HUES6 (cell line): Measurements from ENCODE around the gene TMEM9.

Experiments
- H3K27ac ChIP-seq: 2 replicates; pipeline ENCODE4 v1.7.0; 2013; ENCODE audit warnings: low read depth, mild to moderate bottlenecking, low read length, inconsistent platforms
- H3K27me3 ChIP-seq: 2 replicates; pipeline ENCODE4 v1.6.1; 2013; ENCODE audit warnings: low read length; ENCODE audit not compliant: control insufficient read depth, insufficient read depth
- H3K36me3 ChIP-seq: 2 replicates; pipeline ENCODE4 v1.6.1; 2013; ENCODE audit warnings: low read length; ENCODE audit not compliant: control insufficient read depth, insufficient read depth
- H3K4me1 ChIP-seq: 2 replicates; pipeline ENCODE4 v1.6.1; 2013; ENCODE audit warnings: low read length; ENCODE audit not compliant: control insufficient read depth, insufficient read depth
- H3K4me3 ChIP-seq: 2 replicates; pipeline ENCODE4 v1.5.1; 2013; ENCODE audit warnings: low read depth, low read length
- H3K9ac ChIP-seq: one replicate; pipeline ENCODE4 v1.6.1; 2013; ENCODE audit warnings: mild to moderate bottlenecking, low read length
- H3K9me3 ChIP-seq: 2 replicates; pipeline ENCODE4 v1.6.1; 2013; ENCODE audit warnings: low read depth, low read length; ENCODE audit not compliant: control insufficient read depth, insufficient read depth

TMEM9 gene

DNA sequence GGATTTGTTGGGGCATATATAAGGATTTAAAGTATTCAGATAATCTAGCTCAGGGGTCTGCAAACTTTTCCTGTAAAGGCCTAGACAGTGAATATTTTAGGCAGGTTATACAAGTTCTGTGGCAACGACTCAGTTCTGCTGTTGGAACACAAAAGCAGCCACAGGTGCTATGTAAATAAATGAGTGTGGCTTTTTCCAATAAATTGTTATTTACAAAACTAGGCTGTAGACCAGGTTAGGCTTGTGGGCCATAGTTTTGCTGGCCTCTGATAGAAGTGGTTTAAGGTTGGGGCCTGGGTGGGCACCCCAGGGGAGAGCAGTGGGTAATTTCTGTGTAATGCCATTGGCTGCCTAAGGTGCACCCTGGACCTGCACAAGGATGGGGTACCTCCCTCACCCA lies 19.5 kb upstream of the TMEM9 start:
- Histone ChIP-seq H3K27me3 (peaks cover 29% of the 10 kb centered on the region), H3K9me3 (peaks cover 4% of the 10 kb centered on the region), H3K4me1 (peaks cover 13% of the 10 kb centered on the region), H3K9ac (no peak overlapping the region), H3K27ac (no peak overlapping the region), H3K4me3 (no peak overlapping the region), H3K36me3 (no peaks in the 10 kb centered on the region)

DNA sequence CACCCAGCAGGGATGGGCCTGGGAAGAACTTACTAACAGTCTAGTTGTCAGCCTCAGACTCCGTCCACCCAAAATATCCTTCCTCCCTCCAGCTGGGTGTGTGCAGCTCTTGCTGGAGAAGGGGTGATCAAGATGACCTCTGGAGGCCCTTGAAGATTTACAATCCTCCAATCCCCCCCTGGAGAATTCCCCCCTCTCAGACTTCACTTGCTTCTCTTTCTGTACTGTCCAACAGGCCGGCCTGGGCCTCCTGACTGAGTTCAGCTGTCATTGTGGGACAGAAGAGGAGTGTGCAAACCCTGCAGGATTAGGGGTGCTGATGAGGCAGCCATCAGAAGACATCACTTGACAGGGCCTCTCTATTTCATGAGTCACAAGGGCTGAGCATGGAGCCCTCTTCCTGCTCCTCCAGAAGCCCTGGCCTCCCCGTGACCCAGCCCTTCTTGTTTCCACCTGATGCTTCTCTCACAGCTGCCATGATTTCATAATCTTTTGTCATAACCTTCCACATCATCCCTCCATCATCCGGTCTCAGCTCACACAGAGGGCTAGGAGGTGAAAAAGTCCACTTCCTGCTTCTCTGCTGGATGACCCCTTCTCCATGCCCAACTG lies 18.8 kb upstream of the TMEM9 start:
- no peaks in the 10 kb centered on the region for H3K36me3 ChIP-seq

DNA sequence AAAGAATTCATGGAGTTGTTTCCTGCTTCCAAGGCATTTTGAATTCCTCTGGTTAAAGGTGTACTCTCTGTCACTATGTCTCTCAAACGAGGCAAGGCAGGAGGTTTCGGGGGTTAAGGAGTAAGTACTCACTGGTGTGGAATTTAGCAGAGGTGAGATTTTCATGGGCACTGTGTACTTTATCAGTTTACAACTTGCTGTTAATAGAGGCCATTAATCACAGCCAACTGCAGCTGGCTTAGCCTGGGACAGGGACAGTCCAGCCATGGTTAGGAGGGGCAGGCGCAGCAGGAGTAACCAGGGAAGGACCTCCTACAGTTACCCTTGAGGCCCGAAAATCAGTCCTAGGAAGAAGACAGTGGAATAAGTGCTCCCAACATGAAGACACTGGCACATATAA lies 18.1 kb upstream of the TMEM9 start:
- Histone ChIP-seq H3K27ac (no peak overlapping the region), H3K4me1 (peaks cover 10% of the 10 kb centered on the region), H3K9ac (no peak overlapping the region), H3K9me3 (no peaks in the 10 kb centered on the region), H3K4me3 (no peak overlapping the region), H3K36me3 (no peaks in the 10 kb centered on the region), H3K27me3 (peaks cover 29% of the 10 kb centered on the region)

More for the DNA sequence above, 18.8 kb upstream of the TMEM9 start:
- Histone ChIP-seq H3K9ac (no peak overlapping the region), H3K4me3 (no peak overlapping the region), H3K4me1 (peaks cover 13% of the 10 kb centered on the region), H3K27ac (no peak overlapping the region), H3K27me3 (peaks cover 29% of the 10 kb centered on the region), H3K9me3 (no peaks in the 10 kb centered on the region)

DNA sequence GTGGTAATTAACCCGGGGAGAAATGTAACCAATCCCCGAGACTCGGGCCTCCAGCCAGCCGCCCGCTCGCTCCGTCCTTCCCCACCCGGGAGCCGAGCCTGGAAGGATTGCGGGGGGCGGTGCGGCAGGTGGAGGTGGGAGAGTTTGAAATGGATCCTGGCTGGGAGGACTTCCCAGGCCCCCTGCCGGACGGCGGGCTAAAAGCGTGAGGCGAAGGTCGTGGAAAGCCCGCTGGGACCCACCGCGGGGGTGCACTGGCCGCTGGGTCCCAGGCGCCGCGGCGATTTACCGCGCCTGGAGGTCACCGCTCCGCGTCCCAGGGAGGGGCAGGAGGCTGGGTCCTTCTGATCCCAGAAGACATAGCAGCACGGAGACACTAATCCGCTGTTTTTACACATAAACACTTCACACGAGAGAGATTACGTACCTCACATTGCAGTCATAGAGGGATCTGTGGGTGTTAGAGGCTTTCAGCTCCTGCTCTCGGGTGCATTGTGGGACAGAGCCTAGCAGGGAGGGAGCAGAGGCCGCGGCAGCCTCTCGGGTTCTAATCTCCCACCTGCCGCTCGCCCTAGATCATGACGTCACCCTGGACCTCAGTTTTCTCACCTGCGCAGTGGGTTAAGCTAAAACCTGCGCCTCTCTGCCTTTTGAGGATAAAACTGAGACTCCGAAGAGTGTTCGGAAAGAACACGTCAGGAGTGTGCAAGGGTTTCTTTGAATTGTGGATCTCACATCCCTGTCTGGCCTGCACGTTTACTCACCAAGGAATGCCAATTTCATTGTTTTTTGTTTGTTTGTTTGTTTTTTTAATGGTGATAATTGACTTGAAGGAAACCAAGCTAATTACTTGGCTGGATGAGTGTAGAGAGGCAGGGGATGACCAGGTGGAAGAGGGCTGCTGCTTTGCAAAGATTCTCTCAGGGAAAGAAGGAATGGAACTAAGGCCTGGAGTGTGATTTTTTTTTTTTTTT lies 17.1 kb upstream of the TMEM9 start:
- peak overlapping the region; percentile 54 for H3K9ac ChIP-seq
- H3K36me3 ChIP-seq, result no peaks in the 10 kb centered on the region
- peaks cover 29% of the 10 kb centered on the region for H3K27me3 ChIP-seq
- H3K4me1 ChIP-seq, result peaks cover 10% of the 10 kb centered on the region
- H3K27ac ChIP-seq, result peak overlapping the region; percentile 54; the same call in 1 of the 2 replicates
- no peaks in the 10 kb centered on the region for H3K9me3 ChIP-seq
- H3K4me3 ChIP-seq, result peak overlapping the region; percentile 65

DNA sequence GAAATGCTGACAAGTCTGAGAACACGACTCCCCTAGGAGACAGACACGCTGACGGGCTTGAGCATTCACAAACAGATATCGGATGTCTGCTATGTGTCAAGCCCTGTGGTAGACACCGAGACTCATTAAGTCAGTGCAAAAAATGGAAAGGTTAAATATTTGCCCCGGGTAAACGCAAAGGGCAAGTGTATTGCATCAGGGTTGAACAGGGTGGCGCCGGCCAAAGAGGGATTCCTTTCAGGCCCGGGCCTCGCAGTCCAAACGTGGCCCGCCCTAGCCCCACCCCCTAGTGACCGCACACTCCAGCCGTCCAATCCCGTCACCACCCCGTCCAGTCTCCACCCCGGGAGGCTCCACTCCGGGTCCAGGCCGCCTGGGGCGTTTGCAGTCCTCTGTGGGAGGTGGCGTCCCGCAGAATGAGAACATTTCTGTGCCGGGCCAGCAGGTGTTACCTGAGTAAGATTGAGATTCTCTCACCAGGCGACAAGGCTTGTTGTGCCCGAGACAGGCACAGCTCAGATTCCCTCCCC lies 16.3 kb upstream of the TMEM9 start:
- Histone ChIP-seq H3K36me3 (no peaks in the 10 kb centered on the region), H3K27me3 (peaks cover 25% of the 10 kb centered on the region; the same call in 1 of the 2 replicates), H3K9me3 (no peaks in the 10 kb centered on the region), H3K9ac (peak overlapping the region; percentile 54), H3K27ac (peak overlapping the region; percentile 54; the same call in 1 of the 2 replicates), H3K4me1 (peaks cover 10% of the 10 kb centered on the region), H3K4me3 (peak overlapping the region; percentile 65)

DNA sequence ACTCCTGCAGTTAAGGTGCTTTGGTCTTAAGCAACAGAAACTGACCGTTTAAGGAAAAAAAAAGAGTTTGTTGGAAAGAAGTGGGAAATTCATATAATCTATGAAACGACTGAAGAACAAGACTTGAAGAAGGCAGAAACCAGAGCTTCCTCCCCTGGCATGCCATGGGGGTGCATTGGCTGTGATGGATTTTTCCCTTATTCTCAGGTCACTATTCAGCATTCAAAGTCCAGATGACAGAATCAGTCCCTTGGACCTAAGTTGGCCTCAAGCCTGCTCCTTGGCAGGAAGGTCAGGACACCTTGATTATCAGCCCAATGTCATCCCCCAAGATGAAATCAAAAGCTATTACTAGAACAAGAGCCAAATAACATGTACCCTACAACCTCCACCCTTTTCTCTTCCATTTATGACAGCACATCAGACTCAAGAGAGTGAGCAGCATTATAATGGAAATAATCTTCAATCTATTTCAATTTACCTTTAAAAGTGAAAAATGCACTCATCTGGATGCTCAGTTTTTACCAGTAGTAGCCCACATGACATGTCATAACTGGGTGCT lies 15.8 kb upstream of the TMEM9 start:
- Histone ChIP-seq H3K9ac (peak overlapping the region; percentile 35), H3K9me3 (no peaks in the 10 kb centered on the region), H3K4me3 (peak overlapping the region; percentile 65), H3K4me1 (peaks cover 10% of the 10 kb centered on the region), H3K27me3 (peaks cover 25% of the 10 kb centered on the region; the same call in 1 of the 2 replicates), H3K27ac (no peak overlapping the region), H3K36me3 (no peaks in the 10 kb centered on the region)

DNA sequence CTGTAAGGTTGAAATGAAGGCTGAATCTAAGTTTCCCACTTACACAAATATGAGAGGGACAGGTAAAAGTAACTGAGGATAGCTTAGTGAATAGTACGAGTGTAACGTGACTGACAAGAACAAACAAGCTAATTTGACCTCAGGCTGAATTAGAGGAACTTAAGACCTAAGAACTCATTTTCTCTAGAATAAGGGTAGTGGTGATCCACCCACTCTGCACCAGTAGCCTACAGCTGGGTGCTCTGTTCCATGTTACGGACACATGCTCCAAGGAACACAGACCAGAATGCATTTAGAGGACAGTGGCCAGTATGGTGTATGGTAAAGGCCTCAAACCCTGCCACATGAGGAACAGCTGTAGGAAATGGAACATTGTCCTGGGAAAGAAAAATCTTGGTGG lies 14.9 kb upstream of the TMEM9 start:
- Histone ChIP-seq H3K4me1 (peaks cover 10% of the 10 kb centered on the region), H3K9ac (no peak overlapping the region), H3K27ac (no peak overlapping the region), H3K36me3 (no peaks in the 10 kb centered on the region), H3K27me3 (peaks cover 25% of the 10 kb centered on the region; the same call in 1 of the 2 replicates), H3K4me3 (no peak overlapping the region), H3K9me3 (no peaks in the 10 kb centered on the region)

GRCh38 chr1:201167041-201167991 lies 13.0 kb upstream of the TMEM9 start:
- no peaks in the 10 kb centered on the region for H3K9me3 ChIP-seq
- no peak overlapping the region for H3K27ac ChIP-seq
- peaks cover 10% of the 10 kb centered on the region for H3K4me1 ChIP-seq
- no peak overlapping the region for H3K9ac ChIP-seq
- H3K36me3 ChIP-seq, result no peaks in the 10 kb centered on the region
- H3K27me3 ChIP-seq, result peaks cover 22% of the 10 kb centered on the region; the same call in 1 of the 2 replicates
- H3K4me3 ChIP-seq, result no peak overlapping the region

- H3K4me1 ChIP-seq, result no peaks in the 10 kb centered on the region
- no peak overlapping the region for H3K9ac ChIP-seq
- H3K27ac ChIP-seq, result no peak overlapping the region
- H3K9me3 ChIP-seq, result no peaks in the 10 kb centered on the region
- H3K36me3 ChIP-seq, result no peaks in the 10 kb centered on the region
- H3K27me3 ChIP-seq, result peaks cover 6% of the 10 kb centered on the region; the same call in 1 of the 2 replicates
- H3K4me3 ChIP-seq, result no peak overlapping the region
Measured at GRCh38 chr1:201164645-201165044, 10.4 kb upstream of the TMEM9 start.

- H3K9ac ChIP-seq, result no peak overlapping the region
Measured at GRCh38 chr1:201163707-201164106, 9.4 kb upstream of the TMEM9 start.

More at GRCh38 chr1:201163707-201164106, 9.4 kb upstream of the TMEM9 start:
- Histone ChIP-seq H3K9me3 (no peaks in the 10 kb centered on the region), H3K4me3 (no peak overlapping the region), H3K27me3 (no peaks in the 10 kb centered on the region), H3K36me3 (no peaks in the 10 kb centered on the region), H3K27ac (no peak overlapping the region), H3K4me1 (no peaks in the 10 kb centered on the region)
